ENCODE results near the gene ADARB2. TPM values are rescaled to one million over a fixed set of nuclear protein-coding genes. Genes with fewer than 3 reads are reported as not detected.

ADARB2 gene
- total and polyA plus RNA-seq, 2 experiments from 2014 or later, result 2.0 to 5.0 TPM

DNA sequence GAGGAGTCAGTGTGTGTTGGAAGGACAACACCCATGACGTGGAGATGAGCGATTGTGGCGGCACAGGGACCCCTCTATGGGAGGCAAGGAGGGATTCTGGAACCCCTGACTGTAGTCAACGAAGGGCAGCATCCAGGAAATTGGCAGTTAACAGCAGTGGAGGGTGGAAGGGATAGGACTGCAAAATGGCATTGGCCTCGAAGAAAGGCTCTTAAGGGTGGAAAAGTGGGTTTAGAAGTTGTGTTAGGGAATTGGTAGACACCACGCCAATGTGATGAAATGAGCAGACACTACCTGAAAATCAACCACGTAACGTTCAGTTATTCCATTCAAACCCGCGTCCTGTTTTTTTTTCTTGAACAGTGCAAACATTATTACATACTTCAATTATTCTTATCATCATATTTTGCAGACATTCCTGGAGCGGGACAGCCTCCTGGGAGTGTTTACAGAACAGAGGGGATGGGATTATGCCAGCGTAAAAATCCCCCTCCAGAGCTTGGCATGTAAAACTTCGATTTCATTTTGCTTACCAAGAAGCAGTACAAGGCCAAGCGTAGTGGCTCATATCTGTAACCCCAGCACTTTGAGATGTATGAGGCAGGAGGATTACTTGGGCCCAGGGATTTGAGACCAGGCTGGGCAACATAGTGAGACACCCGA is 409.0 kb downstream of the ADARB2 start (continued):
- TF ChIP-seq, protein P1, sequence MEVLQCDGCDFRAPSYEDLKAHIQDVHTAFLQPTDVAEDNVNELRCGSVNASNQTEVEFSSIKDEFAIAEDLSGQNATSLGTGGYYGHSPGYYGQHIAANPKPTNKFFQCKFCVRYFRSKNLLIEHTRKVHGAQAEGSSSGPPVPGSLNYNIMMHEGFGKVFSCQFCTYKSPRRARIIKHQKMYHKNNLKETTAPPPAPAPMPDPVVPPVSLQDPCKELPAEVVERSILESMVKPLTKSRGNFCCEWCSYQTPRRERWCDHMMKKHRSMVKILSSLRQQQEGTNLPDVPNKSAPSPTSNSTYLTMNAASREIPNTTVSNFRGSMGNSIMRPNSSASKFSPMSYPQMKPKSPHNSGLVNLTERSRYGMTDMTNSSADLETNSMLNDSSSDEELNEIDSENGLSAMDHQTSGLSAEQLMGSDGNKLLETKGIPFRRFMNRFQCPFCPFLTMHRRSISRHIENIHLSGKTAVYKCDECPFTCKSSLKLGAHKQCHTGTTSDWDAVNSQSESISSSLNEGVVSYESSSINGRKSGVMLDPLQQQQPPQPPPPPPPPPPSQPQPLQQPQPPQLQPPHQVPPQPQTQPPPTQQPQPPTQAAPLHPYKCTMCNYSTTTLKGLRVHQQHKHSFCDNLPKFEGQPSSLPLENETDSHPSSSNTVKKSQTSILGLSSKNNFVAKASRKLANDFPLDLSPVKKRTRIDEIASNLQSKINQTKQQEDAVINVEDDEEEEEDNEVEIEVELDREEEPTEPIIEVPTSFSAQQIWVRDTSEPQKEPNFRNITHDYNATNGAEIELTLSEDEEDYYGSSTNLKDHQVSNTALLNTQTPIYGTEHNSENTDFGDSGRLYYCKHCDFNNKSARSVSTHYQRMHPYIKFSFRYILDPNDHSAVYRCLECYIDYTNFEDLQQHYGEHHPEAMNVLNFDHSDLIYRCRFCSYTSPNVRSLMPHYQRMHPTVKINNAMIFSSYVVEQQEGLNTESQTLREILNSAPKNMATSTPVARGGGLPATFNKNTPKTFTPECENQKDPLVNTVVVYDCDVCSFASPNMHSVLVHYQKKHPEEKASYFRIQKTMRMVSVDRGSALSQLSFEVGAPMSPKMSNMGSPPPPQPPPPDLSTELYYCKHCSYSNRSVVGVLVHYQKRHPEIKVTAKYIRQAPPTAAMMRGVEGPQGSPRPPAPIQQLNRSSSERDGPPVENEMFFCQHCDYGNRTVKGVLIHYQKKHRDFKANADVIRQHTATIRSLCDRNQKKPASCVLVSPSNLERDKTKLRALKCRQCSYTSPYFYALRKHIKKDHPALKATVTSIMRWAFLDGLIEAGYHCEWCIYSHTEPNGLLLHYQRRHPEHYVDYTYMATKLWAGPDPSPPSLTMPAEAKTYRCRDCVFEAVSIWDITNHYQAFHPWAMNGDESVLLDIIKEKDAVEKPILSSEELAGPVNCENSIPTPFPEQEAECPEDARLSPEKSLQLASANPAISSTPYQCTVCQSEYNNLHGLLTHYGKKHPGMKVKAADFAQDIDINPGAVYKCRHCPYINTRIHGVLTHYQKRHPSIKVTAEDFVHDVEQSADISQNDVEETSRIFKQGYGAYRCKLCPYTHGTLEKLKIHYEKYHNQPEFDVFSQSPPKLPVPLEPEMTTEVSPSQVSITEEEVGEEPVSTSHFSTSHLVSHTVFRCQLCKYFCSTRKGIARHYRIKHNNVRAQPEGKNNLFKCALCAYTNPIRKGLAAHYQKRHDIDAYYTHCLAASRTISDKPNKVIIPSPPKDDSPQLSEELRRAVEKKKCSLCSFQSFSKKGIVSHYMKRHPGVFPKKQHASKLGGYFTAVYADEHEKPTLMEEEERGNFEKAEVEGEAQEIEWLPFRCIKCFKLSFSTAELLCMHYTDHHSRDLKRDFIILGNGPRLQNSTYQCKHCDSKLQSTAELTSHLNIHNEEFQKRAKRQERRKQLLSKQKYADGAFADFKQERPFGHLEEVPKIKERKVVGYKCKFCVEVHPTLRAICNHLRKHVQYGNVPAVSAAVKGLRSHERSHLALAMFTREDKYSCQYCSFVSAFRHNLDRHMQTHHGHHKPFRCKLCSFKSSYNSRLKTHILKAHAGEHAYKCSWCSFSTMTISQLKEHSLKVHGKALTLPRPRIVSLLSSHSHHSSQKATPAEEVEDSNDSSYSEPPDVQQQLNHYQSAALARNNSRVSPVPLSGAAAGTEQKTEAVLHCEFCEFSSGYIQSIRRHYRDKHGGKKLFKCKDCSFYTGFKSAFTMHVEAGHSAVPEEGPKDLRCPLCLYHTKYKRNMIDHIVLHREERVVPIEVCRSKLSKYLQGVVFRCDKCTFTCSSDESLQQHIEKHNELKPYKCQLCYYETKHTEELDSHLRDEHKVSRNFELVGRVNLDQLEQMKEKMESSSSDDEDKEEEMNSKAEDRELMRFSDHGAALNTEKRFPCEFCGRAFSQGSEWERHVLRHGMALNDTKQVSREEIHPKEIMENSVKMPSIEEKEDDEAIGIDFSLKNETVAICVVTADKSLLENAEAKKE (CRISPR knock-in tag; IDR thresholded peaks at IDR 0.05), result no peak
- TF ChIP-seq, protein P2, sequence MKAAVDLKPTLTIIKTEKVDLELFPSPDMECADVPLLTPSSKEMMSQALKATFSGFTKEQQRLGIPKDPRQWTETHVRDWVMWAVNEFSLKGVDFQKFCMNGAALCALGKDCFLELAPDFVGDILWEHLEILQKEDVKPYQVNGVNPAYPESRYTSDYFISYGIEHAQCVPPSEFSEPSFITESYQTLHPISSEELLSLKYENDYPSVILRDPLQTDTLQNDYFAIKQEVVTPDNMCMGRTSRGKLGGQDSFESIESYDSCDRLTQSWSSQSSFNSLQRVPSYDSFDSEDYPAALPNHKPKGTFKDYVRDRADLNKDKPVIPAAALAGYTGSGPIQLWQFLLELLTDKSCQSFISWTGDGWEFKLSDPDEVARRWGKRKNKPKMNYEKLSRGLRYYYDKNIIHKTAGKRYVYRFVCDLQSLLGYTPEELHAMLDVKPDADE (IDR thresholded peaks at IDR 0.05), result no peak
- TF ChIP-seq POLR2AphosphoS5 (IDR thresholded peaks at IDR 0.05; ENCODE audit: low read depth) (no peak), STAT1 (IDR thresholded peaks at IDR 0.05; ENCODE audit: unreplicated experiment) (no peak), EZH2 (IDR thresholded peaks at IDR 0.05; ENCODE audit: low read depth, unreplicated experiment) (no peak), EZH2phosphoT487 (IDR thresholded peaks at IDR 0.05; ENCODE audit: unreplicated experiment) (no peak), ZNF114 (CRISPR knock-in tag; IDR thresholded peaks at IDR 0.05) (no peak), CREB1 (CRISPR knock-in tag; IDR thresholded peaks at IDR 0.05; ENCODE audit: low read depth) (no peak), JUNB (IDR thresholded peaks at IDR 0.05; ENCODE audit: unreplicated experiment) (no peak), ZNF331 (CRISPR knock-in tag; IDR thresholded peaks at IDR 0.05; ENCODE audit: low read depth) (no peak)
- TF ChIP-seq, protein P3, sequence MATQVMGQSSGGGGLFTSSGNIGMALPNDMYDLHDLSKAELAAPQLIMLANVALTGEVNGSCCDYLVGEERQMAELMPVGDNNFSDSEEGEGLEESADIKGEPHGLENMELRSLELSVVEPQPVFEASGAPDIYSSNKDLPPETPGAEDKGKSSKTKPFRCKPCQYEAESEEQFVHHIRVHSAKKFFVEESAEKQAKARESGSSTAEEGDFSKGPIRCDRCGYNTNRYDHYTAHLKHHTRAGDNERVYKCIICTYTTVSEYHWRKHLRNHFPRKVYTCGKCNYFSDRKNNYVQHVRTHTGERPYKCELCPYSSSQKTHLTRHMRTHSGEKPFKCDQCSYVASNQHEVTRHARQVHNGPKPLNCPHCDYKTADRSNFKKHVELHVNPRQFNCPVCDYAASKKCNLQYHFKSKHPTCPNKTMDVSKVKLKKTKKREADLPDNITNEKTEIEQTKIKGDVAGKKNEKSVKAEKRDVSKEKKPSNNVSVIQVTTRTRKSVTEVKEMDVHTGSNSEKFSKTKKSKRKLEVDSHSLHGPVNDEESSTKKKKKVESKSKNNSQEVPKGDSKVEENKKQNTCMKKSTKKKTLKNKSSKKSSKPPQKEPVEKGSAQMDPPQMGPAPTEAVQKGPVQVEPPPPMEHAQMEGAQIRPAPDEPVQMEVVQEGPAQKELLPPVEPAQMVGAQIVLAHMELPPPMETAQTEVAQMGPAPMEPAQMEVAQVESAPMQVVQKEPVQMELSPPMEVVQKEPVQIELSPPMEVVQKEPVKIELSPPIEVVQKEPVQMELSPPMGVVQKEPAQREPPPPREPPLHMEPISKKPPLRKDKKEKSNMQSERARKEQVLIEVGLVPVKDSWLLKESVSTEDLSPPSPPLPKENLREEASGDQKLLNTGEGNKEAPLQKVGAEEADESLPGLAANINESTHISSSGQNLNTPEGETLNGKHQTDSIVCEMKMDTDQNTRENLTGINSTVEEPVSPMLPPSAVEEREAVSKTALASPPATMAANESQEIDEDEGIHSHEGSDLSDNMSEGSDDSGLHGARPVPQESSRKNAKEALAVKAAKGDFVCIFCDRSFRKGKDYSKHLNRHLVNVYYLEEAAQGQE (IDR thresholded peaks at IDR 0.05; ENCODE audit: unreplicated experiment), result no peak
